Left colon (tissue), 2 donors: ENCODE results near the gene SLC27A6. TPM values are rescaled to one million over a fixed set of nuclear protein-coding genes. Genes with fewer than 3 reads are reported as not detected.
"Not testable (repeated sequence)": the region's sequence is repeated elsewhere in the genome, so short reads cannot be mapped to it uniquely, and the experiment has no call there.

Experiments
- ATAC-seq: fragments of 200-7000 bp; cut with Tn5 transposase; one replicate; pipeline ENCODE4 v1.9.1; 2020; ENCODE audit warnings: mild to moderate bottlenecking, moderate library complexity
- DNase-seq, 2 donors: peaks; one replicate each; pipeline ENCODE4 v3.0.0-alpha.2; 2020
- intact Hi-C, 2 donors: fragments of 100-400 bp; cut with DNase I in 1 of 2; cut with micrococcal nuclease in 1 of 2; formaldehyde crosslinking; loops; one replicate each; pipeline versions ENCODE4 v1.11.2 to v1.14.0; 2022; cut with DNase I, micrococcal nuclease
- total RNA-seq, 2 donors: library from RNA; stranded (reverse); fragmentation: NEBNext Ultra II Directional; extraction: Animal tissue kit (Norgen Biotek cat#: 25700); gene quantifications; one replicate each; pipeline ENCODE4 v1.2.1, GENCODE V29; 2021
- donor health status: DM: no; HTN: no; CAD: no.
- donor health status: DM: yes; HTN: yes; CAD: no.

SLC27A6 gene
- total RNA-seq, 2 donors from 2014 or later = 0.18 to 0.34 TPM

DNA sequence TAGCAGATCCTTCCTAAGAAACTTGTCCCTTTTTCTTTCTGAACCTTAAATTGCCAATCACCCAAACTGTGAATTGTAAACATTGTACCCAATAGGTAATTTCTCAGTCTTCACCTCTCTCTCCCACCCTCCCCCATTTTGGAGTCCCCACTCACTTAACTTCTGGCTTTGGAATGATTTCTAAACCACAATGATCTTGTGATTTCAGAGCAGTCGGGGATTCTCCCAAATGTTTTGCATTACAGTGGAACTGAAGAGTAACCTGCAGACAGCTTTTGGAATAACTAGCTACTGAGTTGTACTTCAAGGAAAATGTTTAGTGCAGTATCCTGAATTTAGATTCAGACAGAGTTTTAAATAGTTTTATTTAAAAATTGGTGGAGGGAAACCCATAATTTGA, 19.2 kb downstream of the SLC27A6 start:
- intact Hi-C loops = no loop called here
- DNase-seq = no peak
- ATAC-seq = no peak

DNA sequence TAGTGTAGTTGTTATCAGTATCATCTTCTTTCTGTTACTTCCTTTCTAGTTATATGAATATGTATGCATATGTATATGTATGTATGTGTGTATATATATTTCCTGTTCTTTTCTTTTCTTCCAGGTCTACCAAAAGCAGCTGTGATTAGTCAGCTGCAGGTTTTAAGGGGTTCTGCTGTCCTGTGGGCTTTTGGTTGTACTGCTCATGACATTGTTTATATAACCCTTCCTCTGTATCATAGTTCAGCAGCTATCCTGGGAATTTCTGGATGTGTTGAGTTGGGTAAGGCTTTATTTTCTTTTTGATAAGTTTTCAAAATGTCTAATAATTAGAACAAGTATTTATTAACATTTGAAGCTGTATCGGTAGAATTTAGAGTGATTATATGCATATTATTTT, 23.2 kb downstream of the SLC27A6 start:
- intact Hi-C loops = no loop called here
- no peak for DNase-seq
- no peak for ATAC-seq

DNA sequence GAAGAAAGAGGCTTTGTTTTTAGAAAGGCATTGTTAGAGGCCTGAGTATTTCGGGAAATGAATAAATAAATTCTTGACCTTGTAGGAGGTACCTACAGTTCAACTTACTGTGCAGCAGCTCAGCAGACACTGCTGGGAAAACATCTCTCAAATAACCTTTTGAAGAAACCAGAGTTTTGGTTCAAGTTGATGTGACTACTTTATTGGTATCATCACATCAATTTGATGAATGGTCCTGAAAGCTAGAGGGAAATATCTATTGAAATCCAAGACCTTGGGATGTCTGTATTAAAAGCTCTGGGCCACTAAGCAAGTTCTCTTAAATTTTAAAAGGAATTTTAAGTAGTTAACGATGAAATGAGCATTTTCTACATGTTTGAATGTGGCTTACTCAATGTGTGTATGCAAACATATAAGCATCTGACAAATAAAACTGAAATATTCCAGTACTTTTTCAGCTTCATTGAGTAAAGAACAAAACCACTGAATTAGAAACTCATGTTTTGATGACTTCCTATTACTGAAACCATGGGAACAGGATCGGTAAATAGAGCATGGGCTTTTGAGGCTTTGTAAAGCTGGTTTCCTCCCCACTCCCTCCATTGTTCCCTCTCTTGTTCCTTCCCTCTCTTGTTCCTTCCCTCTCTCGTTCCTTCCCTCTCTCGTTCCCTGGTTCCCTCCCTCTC, 36.7 kb downstream of the SLC27A6 start:
- intact Hi-C loops = no loop called here
- no peak for ATAC-seq

DNA sequence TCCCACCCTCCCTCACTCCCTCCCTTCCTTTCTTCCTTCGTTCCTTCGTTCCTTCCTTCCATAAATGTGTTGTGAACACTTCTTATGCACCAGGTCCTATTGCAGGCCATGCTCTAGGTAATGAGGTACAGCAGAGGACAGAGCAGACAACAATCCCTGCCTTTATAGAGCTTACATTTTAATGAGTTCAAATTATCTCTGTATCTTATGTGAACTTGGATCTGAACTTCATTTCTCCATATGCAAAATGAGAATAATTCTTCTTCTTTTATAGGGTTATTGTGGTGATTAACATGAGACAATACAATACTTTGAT, 37.2 kb downstream of the SLC27A6 start:
- no peak for ATAC-seq
- intact Hi-C loops = no loop called here

More for the DNA sequence above, 36.7 kb downstream of the SLC27A6 start:
- no peak for DNase-seq

DNA sequence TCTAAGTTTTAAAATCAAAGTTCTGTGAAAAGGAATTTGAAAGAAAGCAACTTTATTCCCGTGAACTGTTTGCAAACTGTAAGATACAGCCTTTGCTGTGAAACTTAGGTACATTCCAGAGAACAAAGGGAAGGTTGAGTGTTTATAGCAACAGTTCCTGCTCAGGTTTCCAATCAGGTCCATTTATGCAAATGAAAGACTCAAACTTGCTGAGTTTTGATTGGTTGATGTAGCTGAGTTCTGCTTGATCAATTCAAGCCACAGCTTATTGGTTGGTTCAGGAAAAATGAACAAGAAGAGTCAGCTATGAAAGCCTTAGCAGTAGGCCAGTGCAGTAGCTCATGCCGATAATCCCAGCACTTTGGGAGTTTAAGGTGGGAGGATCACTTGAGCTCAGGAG, 37.9 kb downstream of the SLC27A6 start:
- ATAC-seq (no peak), DNase-seq (no peak)
- intact Hi-C loops = no loop called here

More for the DNA sequence above, 37.2 kb downstream of the SLC27A6 start:
- DNase-seq = no peak

DNA sequence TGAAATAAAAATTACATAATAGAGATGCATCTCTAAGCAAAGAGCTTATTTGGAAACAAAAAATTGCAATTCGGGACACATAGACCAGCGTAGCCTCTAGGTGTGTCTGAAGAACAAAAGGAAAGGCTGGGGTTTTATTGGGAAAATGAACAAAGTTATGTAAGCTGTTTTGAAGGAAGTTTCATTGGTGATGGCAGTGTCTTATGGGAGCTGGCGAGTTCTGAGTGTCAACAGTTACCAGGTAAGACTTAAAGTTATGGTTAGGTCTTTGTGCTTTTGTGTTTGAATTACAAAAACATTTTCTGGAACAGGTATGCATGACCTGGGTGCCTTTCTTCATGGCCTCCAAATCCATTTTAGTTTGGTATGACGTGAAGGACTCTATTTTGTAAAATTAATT, 48.9 kb downstream of the SLC27A6 start:
- DNase-seq = no peak
- no peak for ATAC-seq
- intact Hi-C loops = no loop called here

DNA sequence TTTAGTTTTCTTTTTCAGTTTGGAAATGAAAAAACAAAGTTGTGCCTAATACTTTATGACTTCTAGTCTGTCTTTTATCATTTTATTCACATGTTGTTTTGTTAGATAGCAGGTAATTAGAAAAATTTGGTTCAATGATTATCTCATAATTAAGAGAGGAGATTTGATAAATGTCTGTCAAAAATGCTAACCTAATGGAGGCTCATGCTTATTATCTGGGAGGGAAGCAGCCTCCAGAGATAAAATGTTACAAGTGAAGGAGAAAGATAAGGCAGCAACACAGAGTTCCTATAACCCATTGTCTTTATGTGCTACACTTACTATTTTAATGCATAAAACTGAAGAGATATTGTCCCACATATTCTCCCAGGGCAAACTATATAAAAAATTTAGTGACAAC, 53.5 kb downstream of the SLC27A6 start:
- no peak for ATAC-seq
- DNase-seq = no peak
- intact Hi-C loops = no loop called here

DNA sequence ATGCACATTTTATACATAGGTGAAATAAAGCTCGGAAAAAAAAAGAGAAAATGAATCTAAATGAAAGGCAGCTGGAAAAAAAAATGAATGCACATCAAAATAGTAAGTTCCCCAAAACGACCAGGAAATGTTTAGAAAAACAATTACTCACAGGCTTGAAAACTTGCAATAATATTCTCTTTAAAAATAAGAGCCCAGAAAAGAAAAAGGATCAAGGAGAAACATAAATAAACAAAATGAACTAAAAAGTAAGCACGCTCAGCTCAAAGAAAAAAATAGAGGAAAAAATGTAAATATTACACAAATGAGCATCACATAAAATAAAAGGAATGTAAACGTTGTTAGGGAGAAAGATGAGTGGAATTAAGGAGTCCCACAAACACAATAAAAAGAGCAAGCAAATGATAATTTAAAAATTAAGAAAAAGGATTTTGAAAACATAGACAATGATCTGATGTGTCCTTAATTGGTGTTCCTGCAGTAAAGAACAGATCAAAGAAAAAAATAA, 54.2 kb downstream of the SLC27A6 start:
- ATAC-seq = no peak
- intact Hi-C loops = no loop called here
- no peak for DNase-seq

DNA sequence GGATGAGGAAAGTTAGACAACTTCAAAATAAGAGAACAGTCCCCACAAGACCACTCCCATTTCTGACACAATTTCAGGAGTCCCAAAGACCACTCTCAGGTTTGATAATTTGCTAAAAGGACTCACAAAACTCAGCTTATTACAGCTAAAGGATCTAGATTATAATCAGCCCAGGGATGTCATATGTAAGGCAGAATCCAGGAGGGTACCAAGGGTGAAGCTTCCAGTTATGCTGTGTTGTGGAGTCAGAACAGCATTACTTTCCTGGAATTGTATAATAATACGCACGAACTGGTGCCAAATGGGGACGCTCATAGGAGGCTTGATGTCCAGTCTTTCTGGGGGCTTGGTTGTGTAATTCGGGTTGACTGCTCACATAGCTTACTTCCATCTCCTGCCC, 55.4 kb downstream of the SLC27A6 start:
- no peak for DNase-seq
- intact Hi-C loops = no loop called here
- no peak for ATAC-seq

DNA sequence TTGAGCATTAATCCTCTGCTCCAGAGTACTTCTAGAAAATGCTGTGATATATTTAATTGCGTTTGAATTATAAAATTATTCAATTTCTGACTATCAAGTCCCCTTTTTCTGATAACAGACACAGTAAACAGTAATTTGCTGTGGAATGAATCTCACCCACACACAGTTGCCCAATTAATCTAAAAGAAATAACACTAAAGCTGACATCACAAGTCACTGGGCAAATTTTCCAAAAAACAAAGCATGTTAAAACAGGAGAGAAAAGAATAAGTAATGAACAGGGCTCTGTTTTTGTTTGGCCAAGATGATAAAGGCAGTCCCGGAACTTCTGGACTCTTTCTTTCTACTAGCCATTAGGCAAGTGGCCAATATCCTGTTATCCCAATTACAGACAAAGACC, 56.5 kb downstream of the SLC27A6 start:
- DNase-seq (no peak), ATAC-seq (no peak)
- intact Hi-C loops = no loop called here

DNA sequence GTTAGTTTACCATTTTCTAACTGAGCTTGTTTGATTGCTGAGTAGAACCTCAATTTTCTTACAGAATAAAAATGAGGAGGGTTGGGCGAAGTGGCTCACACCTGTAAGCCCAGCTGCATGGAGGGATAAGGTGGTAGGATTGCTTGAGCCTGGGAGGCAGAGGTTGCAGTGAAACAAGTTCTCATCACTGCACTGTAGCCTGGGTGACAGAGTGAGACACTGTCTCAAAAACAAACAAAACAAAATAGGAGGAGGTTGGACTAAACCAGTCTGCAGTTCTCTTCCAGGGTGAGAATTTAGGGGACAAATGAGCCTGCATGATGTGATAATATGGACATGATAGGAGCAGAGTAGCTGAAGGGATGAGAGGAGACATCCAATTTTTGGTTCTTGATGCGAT, 57.3 kb downstream of the SLC27A6 start:
- DNase-seq (no peak), ATAC-seq (no peak)
- intact Hi-C loops = no loop called here

DNA sequence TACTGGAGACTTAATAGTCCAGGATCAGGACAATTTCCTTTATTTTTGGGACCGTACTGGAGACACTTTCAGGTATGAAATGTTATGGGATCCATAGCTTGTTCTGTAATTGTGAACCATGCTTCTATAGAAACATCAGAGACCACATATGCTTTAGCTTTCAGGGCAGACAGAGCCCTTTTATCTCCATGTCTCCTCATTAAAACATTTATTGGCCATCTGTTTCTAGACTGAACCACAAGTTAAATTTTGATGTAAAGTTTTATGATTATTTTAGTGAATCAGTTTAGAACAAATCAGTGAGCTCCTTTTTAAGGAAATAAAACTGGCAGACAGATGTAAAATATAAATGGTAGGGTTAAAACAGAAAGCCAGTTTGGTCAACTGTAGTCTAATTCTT, 62.0 kb downstream of the SLC27A6 start:
- DNase-seq (no peak), ATAC-seq (no peak)
- intact Hi-C loops = no loop called here

DNA sequence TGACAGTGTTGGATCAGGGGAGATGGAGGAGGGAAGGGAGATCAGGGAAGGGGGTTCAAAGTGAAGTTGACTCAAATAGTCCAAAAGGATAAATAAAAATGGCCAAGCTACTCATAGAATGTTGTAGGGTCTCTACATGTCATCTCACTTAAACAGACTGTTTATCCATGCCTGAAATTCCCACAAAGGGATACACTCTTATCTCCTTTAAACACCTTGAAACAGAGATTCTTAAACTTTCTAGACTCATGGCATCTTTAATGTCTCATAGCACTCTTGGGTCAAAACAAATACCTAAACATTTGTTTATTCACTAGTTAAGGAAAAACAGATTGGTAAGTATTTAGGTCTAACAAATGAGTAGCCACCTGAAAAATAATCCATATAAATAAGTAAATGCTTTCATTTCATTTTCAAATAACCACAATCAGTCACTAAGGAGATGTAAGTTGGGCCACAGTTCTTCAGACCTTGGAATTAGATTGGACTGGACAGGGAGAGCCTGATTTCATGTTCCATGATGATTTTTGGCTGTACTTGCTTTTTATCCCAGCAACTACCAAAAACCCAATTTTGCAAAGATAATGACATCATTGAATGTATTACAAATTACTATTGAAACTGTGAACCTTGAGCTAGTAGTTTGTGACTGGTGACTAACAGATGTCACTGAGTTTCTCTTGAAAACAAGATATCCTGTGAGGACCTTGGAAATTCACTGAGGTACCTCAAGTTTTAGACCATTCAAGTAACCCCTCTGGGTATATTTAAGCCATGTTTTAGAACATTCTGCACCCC, 66.8 kb downstream of the SLC27A6 start:
- DNase-seq (no peak), ATAC-seq (no peak)
- intact Hi-C loops = no loop called here

DNA sequence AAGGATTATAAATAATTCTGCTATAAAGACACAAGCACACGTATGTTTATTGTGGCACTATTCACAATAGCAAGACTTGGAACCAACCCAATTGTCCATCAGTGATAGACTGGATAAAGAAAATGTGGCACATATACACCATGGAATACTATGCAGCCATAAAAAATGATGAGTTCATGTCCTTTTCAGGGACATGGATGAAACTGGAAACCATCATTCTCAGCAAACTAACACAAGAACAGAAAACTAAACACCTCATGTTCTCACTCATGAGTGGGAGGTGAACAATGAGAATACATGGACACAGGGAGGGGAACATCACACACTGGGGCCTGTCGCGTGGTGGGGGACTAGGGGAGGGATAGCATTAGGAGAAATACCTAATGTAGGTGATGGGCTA, 71.0 kb downstream of the SLC27A6 start:
- intact Hi-C loops, DNase-seq, ATAC-seq: not testable (repeated sequence)

DNA sequence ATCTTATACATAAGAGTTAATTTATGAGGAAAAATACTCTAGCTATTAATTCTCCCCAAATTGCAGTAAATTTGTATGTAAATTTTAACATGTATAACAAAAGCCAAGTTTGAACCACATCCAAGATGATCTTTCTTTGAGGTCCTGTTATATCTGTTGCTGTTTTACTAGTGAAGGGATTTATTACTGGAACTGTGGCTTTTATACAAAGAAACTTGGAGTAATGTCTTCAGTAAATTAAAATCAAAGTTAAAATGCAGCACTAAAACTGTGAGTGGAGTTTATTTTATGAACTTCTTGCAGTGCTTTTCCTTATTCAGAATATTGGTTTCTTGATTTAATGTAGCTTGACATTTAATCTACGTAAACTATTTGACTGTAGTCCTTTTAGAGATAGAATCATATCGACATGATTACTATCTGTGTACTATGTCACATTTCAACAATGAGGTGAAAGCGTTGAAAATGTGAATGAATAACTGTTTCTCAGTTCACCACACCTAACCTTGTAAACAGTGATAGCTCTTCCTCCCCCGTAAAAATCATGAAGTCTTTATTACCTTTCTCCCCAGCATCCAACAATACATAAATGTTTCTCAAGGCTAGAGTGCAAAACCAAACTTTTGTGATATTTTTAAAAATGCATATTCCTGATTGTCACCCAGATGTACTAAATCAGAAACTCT, 76.1 kb downstream of the SLC27A6 start:
- intact Hi-C loops = no loop called here
- ATAC-seq (no peak), DNase-seq (no peak)

DNA sequence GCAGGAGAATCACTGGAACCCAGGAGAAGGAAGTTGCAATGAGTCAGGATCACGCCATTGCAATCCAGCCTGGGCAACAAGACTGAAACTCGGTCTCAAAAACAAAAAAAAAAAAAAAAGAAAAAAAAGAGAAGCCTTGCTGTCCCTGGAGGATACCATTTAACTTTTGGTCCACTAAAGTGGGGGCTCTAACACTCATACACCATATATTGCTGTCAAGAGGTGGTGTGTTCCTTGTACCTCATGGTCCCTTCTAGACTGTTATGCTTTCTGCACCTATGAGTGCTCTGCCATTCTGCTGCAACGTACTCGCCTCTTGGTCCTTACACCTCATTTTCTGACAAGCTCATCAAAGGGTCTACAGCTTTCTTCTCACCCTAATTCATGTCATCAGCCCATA, 77.0 kb downstream of the SLC27A6 start:
- ATAC-seq (no peak), DNase-seq (no peak)
- intact Hi-C loops = no loop called here

DNA sequence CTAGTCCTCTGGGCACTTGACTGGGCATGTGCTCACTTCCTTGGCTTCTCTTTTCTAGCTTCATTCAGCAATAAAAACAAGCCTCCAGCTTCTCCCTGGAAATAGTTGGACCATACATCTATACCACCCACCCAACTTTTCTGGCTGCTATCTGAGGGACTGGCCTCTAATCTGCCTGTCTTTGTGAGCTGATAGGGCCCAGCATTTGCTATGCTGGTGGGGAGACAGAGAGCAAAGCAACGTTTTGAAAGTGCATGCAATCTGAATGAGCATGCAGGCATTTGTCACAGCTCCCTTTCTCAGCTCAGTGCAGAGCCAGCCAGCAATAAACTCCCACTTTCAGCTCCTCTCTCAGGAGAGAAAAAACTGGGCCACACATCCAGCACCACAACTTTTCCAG, 78.6 kb downstream of the SLC27A6 start:
- intact Hi-C loops = no loop called here
- ATAC-seq = no peak
- DNase-seq = no peak

DNA sequence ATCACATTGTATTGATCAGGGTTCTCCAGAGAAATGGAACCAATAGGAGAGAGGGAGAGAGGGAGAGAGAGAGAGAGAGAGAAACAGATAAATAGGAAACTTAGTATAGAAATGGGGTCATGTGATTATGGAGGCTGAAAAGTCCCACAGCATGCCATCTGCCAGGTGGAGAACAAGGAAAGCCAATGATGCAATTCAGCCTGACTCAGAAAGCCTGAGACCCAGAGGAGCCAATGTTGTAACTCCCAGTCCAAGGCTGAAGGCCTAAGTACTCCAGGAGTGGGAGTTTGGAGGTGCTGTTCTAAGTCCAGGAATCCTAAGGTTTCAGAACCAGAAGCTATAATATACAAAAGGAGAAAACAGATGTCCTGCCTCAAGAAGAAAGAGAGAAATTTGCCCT, 80.9 kb downstream of the SLC27A6 start:
- intact Hi-C loops = no loop called here

DNA sequence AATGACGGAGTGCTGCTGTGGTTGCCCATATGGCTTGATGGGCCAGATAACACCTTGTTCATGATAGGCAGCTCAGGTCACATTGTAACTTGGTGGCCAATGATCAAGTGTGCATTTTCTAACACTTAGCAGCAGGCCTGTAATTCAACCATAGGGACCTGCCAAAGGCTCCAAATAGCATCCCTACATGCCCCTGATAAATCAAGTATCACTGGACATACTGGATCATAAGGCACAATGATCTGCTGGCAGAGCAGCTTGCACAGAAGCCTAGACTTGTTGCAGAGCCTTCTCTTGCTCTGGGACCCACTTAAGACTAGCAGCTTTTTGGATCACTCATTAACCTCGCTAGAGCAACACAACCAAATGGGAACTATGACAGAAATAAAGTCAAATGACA, 83.2 kb downstream of the SLC27A6 start:
- DNase-seq = no peak

More for the DNA sequence above, 80.9 kb downstream of the SLC27A6 start:
- no peak for DNase-seq
- no peak for ATAC-seq

More for the DNA sequence above, 83.2 kb downstream of the SLC27A6 start:
- no peak for ATAC-seq
- intact Hi-C loops = no loop called here
